HG02973 (cell line): ENCODE data around the gene TTLL3.

Source experiments
- ATAC-seq: cut with Tn5 transposase; IDR thresholded peaks from one replicate; pipeline ENCODE4 v1.9.1; 2021; ENCODE audit warnings: moderate library complexity; ENCODE audit not compliant: unreplicated experiment

Gene TTLL3

DNA sequence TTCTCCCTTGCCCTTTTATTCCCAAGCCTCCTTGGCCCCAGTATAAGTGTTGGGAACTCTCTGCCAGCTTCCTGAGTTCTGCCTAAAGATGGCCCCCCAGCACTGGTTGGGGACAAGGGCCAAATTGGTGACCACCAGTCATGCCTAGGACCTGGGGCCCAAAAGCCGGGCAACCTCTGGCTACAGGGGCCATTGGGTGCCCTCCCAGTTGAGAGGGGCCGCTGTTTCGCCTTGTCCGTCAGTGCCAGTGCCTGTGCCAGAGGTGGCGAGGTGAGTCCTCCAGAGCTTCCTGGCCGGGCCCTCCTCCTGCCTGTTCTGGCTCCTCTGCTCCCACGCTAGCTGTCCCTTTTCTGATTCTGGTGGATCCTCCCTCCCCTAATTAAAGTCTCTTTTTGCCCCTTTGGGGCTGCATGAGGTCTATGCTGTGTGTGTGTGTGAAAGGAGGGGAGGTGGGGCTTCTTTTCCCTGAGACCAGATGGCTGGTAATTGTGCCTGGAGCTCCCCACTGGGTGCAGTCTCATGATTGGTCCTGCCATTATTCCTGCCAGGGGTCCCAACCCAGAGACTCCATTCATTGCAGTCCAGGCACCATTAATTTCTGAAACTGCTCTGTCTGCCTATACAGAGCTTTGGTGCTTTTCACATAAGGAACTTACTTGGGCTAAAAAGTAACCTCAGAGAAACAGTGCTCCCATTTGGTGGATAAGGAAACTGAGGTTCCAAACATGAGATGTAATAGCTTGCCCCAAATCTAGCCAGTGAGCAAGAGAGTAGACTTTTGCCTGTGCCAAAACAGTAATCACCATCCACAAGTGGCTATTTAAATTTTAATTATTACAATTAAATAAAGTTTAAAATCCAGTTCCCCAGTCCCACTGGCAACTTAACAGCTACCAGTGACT is 3.1 kb upstream of the TTLL3 start:
- ATAC-seq: no peak

DNA sequence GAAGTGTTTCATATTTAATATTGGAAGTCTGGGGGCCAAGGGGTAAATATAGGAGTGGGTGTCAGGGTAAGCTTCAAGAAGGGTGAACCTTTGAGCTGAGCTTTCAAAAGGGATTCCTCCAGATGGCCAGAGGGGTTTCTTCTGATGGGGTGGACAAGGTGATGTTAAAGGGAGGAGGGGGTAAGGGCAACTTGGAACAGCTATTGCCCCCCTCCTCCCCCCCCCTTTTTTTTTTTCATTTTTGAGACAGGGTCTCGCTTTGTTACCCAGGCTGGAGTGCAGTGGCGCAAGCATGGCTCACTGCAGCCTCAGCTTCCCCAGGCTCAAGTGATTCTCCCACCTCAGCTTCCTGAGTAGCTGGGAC is 2.1 kb upstream of the TTLL3 start:
- ATAC-seq: no peak

DNA sequence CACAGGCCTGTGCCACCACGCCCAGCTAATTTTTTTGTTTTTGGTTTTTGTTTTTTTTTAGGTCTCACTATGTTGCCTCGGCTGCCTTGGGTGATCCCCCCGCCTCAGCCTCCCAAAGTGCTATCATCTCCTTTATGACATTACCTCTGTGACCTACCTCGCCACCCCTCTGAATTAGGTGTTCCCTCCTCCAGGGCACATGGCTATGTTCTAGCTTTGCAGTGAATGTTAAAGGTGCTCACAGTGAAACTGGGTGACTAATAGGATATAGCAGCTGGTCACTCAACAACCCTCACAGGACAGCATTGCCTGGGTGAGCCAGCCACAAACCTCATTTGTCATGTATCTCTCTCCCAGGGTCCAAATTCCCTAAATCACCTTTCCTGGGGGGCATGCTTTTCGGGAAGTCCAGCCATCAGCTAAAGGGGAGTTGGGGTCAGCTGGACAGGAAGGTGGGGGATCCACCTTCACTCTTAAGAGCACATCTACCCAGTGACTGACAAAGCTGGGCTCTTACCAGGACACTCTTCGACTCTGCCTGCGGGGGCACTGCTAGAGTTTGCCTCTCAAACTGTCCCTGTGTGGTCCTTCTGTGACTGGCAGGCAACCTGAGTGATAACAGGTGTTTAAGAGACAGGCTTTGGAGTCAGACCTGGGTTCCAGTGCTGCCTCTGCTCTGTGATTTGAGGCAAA is 1.6 kb upstream of the TTLL3 start:
- peak; percentile 71 for ATAC-seq

DNA sequence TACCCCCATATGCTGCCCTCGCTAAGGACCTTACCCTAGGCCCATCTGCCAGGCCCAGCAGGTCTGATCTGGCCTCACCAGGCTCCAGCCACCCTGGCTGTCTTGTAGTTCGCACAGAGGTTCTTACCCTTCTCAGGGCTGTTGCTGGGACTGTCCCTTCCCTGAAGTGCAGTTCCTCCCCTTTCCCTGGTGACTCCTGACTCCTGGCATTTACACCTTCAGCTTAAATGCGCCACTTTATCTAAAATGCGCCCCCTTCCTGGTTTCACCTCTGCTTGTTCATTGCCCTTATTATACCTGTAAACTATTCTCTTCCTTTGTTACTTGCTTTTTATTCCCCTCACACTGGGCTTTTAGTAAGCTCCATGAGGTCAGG is 835 bp upstream of the TTLL3 start:
- ATAC-seq: no peak

DNA sequence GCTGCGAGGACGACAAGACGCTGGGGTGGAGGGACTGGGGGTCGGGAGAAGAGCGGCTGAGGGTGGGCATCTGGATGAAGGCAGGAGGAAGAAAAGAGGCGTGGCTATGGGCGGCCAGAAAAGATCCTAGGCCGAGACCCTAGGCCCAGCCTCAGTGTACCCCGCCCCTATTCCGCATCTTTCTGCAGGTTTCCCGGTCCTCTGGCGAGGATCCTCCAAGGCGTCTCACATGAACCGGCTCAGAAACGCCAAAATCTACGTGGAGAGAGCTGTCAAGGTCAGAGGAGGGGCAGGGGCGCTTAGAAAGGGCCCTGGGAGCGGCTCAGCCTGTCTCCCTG is 340 bp downstream of the TTLL3 start:
- ATAC-seq: no peak

DNA sequence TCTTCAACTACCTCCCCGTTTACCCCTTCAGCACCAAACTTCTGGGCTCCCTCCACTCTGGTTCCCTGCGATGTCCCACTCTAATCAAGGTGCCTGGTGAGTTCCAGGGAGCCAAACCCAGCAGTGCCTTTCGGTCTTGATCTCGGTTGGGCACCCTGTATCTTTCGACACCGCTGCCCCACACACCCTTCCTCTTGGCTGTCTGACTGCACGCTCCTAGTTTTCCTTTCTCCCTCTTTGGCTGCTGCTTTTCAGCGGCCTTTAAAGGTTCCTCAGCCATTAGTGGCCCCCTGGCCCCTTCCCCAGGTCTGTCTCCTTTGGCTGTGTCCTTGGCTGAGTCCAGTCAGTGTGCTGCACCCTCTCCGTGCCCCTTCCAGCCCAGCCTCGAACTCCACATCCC is 784 bp downstream of the TTLL3 start:
- ATAC-seq: no peak

DNA sequence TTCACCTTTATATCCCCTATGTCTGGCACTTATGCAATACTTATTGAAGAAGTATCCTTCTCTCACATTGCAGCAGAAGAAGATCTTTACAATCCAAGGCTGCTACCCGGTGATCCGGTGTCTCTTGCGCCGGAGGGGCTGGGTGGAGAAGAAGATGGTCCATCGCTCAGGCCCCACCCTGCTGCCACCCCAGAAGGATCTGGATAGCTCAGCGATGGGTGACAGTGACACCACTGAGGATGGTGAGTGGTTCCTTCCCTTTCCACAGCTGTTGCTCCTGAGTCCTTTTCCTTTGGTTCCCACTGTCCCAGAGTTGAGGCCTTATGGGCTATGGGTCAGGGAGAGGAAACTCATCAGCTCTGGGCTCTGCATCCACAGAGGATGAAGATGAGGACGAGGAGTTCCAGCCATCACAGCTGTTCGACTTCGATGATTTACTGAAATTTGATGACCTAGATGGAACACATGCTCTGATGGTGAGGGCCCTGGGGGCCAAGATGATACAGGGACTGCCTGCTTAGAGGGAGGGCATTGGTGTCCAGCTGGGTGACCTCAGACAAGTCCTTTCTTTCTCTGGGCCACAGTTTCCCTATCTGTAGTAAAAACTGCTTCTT is 2.9 kb downstream of the TTLL3 start:
- no peak for ATAC-seq

DNA sequence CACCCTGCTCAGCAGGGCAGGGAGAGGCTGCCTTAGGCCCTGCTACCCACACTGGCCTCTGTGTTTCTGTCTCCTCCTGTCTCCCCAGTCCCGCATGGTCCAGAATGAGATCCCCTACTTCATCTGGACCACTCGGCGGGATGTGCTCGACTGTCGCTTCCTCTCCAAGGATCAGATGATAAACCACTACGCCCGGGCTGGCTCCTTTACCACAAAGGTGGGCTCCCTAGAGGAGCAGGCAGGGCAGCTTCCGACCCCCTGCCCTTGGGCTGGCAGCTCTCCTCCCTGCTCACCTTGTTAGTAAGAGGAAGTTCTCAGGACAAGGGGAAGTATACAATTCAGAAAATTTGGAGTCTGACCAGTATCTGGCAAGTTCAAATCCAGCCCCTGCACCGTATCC is 5.9 kb downstream of the TTLL3 start:
- no peak for ATAC-seq

DNA sequence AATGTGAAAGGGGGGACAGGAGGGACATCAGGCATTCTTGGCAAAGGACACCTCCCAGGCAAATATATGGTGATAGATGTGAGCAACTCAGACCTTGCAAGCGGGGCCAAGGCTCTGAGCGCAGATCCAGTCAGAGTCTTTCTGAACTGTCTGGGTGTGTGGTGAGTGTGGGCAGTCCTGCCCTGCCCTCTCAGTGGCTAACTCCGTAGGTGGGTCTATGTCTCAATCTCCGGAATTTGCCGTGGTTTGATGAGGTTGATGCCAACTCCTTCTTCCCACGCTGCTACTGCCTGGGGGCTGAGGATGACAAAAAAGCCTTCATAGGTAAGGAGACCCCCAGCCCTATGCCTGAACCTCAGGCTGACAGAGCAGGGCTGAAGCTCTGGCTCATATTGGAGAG is 7.4 kb downstream of the TTLL3 start:
- no peak for ATAC-seq

DNA sequence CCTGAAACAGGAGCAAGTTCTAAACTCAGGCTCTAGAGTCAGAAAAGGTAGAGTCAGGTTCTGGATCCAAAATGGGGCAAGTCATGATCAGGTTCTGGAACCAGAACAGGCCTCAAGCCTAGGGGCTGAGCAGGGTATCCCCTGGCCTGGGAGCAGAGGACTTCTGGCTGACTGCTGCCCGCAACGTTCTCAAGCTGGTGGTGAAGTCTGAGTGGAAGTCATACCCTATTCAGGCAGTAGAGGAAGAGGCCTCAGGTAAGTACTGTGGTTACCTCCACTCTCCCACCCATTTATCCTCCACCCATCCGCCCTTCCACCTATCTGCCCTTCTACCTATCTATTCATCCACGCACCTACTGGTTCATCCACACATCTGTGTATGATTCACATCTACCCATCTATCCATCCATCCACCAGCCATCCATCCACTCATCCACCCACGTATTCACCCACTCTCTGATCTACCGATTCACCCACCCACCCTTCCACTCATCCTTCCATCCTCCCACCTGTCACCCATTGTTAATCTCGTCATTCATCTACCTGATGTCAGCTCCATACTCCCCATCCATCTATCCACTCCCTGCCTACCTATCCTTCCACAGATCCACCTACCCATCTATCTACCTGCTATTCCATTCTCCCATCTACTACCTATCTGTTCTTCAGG is 8.7 kb downstream of the TTLL3 start:
- no peak for ATAC-seq

DNA sequence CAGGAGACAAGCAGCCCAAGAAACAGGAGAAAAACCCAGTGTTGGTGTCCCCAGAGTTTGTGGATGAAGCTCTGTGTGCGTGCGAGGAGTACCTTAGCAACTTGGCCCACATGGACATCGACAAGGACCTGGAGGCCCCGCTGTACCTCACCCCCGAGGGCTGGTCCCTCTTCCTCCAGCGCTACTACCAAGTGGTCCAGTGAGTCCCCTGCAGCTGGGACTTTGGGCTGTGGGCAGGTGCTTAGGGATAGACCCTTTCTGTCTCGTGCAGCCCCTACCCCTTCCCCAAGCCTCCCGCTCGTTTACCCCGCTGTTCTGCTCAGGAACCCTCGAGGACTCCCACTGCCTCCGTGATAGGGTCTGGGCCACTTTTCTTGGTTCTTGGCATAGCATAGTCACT is 10.5 kb downstream of the TTLL3 start:
- ATAC-seq: no peak

DNA sequence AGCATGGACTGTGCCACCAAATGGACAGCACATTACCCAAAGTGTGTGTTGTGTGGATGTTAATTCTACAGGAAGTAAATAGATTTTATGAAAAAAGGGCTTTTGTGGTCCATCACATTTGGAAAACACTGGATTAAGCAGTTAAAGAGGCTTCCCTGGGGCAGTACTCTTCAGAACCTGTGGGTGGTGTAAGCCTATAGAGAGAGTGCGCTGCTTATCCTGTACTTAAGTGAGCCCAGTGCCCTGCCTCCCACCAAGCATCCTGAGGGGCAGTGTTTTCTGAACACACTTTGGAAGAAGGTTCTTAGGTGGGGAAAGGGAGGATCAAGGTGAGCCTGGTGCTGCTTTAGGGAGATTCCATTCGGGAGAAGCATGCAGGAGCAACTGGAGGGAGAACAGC is 10.9 kb downstream of the TTLL3 start:
- ATAC-seq: no peak

DNA sequence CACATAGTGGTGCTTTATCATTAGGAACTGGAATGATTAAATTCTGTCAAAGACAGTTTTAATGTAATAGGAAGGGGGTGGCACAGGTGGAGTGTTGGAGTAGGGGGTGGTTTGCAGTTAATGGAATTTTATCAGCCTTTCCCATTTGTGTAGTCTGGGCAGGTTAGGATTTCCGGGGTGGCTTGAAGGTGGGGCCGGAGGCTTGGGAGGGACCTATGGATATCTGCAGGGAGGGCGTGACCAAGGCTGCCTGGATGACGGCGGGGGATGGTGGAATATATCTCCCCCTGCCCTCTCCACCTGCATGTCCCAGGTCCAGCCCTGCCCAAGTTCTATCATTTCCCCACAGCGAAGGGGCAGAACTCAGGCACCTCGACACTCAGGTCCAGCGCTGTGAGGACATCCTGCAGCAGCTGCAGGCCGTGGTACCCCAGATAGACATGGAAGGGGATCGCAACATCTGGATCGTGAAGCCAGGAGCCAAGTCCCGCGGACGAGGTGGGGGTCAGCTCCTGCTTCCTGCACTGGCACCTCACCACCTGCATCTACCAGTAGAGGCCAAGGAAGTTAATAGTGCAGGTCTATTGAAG is 15.5 kb downstream of the TTLL3 start:
- no peak for ATAC-seq

DNA sequence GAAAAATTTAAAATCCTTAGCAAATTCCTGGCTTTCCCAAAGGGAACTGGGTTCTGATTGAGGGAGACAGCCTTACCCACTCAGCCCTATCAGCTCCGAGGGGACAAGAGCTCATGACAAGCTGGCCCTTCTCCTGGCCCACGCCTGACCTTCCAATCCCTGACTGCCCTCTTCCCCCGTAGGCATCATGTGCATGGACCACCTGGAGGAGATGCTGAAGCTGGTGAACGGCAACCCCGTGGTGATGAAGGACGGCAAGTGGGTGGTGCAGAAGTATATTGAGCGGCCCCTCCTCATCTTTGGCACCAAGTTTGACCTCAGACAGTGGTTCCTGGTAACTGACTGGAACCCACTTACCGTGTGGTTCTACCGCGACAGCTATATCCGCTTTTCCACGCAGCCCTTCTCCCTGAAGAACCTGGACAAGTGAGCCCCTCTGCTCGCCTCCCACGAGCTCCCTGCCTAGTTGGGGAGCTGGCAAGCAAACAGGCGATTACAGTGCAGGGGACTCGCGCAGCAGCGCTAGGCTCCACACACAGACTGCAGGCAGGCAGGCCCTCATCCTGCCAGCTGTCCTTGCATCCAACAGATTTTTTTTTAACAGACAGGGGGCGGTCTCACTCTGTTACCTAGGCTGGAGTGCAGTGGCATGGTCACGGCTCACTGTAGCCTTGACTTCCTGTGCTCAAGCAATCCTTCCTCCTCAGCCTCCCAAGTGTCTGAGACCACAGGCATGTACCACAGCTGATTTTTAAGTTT is 16.9 kb downstream of the TTLL3 start:
- no peak for ATAC-seq

DNA sequence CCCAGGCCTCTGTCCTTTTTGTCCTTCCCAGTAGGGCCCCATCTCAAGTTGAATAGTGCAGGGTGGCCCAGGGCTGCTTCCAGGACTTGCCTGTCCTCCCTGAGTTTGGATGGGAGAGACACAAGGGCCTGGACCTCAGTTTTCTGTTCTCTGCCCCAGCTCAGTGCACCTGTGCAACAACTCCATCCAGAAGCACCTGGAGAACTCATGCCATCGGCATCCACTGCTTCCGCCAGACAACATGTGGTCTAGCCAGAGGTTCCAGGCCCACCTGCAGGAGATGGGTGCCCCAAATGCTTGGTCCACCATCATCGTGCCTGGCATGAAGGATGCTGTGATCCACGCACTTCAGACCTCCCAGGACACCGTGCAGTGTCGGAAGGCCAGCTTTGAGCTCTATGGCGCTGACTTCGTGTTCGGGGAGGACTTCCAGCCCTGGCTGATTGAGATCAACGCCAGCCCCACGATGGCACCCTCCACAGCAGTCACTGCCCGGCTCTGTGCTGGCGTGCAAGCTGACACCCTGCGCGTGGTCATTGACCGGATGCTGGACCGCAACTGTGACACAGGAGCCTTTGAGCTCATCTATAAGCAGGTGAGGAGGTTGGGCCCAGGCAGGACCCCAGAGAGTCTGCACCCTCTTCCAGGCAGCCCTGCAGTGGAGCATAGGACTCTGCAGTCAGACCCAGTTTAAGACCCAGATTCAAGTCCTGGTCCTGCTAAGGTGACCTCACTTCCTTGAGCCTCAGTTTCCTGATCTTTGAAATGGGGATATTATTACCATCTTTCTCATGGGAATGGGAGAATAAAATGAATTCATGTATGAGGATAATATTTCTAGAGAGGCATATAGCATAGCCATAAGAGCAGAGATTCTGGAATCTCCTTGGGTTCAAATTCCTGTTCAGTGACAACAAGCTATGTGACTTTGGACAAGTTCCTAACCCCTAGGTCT is 19.0 kb downstream of the TTLL3 start:
- no peak for ATAC-seq

DNA sequence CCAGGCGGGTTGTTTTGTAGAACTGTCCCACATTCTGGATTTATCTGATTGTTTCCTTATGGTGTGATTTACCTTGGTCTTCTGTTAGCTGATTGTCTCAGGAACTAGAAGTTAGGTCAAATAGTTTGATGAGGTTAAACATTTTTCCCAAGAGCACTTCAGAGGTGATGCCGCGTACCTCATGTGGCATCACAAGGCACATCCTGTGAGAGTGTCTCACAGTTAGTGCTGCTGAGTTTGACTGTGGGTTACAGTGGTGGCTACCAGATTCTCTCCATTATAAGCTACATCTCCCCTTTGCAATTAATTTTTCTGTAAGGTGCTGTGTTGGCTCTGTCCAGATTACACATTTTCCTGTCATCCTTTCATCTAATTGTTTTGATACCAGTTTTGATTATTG is 21.2 kb downstream of the TTLL3 start:
- no peak for ATAC-seq

DNA sequence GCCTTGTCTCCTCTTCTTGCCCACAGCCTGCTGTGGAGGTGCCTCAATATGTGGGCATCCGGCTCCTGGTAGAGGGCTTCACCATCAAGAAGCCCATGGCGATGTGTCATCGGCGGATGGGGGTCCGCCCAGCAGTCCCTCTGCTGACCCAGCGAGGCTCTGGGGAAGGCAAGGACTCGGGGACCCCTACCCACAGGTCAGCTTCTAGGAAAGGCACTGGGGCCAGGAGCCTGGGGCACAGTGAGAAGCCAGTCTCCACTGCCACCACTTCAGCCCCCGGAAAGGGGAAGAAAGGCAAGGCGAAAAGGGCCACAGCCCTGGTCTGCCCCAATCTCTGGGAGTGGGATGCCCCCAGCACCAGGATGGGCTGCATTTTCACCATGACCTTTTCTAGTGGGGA is 23.0 kb downstream of the TTLL3 start:
- no peak for ATAC-seq

DNA sequence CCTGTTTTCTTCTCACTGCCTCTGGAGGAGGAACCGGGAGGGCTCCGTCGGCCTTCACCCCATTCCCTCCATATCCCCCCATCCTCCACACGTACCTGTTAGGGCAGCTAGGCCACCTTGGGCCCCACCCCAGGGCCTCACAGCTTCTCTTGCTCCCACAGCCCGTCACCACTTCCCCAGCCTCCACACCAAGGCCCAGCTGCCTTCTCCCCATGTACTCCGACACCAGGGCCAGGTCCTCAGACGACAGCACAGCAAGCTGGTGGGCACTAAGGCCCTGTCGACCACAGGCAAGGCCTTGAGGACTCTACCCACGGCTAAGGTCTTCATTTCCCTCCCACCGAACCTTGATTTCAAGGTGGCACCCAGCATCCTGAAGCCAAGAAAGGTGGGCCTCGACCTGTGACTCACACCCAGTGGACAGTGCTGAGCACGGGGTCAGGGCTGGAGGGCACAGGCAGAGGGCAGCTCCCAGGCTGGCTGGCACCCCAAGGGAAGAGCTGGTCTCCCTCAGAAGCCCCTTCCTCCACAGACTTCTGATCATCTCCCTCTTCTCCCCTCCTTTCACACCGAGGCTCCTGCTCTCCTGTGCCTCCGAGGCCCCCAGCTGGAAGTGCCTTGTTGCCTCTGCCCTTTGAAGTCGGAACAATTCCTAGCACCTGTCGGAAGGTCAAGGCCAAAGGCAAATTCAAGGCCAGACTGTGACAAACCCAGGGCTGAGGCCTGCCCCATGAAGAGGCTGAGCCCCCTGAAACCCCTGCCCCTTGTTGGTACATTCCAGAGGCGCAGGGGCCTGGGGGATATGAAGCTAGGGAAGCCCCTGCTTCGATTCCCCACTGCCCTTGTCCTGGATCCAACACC is 24.7 kb downstream of the TTLL3 start:
- no peak for ATAC-seq
